NCI-H1930 (cell line): ENCODE measurements around the gene DAZAP1.
"Not testable (repeated sequence)": the region's sequence is repeated elsewhere in the genome, so short reads cannot be mapped to it uniquely, and the experiment has no call there.

Experiments used
- DNase-seq, 2 experiments: peaks; one replicate each; lab custom pipeline; 2025; lab: John Stamatoyannopoulos, UW

DAZAP1 gene

DNA sequence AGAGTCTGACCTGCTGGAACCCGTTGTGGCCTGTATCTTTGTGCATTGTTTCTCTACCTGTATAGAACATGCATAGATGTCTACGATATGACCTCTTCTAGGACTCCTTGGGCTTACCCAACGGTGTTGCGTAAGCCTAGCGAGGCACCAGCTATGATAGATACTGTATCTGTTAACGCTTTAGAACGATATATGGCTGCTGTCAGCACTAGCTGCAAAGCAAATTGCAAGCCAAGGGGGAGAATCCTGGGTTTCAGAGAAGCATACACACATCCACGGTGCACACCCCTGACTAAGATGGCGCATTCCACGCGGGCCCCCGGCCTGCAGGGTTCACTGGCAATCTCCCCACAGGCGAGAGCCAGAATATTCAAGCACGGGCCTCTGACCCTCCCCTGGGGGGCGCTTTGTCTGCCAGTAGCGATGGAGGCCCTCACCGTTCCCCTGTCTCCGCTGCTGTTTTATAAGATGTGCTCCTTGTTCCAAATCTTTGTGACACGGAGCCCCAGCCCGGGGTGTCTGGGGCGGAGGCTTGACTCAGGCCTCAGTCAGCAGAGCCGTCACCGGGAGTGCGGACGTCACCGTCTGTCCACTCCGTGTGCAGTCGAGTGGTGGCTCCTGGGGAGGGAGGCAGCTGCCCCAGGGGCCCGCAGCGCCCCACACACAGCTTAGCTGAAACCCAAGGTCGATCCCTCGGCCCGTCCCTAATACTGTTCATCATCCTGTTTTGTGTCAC, 17.9 kb downstream of the DAZAP1 start:
- no peak for DNase-seq

DNA sequence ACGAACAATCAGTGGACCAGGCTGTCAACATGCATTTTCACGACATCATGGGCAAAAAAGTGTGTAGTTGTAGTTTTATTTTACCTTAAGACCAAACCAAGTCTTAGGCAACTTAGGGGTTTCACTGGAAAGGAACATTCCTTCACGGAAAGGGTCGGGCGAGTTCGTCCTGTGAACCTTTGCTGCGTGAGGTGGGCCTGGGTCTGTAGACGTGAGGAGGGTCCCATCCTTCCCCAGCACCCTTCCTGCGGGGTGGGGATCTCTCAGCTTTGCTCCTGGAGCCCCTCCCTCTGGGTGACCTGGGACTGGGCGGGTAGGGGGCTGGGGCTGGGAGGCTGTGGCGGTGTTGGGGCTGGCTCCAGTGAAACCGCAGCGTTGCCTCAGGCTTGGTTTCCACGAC, 18.5 kb downstream of the DAZAP1 start:
- DNase-seq = no peak

DNA sequence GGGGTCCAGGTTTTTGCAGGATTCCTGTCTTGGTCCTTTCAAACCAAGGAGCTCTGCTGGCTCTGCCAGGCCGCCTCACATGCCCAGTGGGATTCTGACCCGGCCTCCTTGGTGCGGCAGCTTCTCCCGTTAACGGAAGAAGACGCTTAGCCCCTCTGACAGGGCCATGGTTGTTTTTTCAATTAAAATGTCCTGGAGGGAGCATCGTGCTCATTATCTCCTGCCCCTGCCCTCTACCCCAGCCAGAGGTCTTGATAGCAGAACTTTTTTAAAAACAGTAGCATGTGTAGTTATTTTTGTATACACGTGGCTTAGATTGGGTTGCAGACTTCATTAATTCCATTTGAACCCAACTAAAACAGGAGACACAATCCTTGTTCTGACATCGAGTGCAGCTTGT, 19.4 kb downstream of the DAZAP1 start:
- DNase-seq = no peak

DNA sequence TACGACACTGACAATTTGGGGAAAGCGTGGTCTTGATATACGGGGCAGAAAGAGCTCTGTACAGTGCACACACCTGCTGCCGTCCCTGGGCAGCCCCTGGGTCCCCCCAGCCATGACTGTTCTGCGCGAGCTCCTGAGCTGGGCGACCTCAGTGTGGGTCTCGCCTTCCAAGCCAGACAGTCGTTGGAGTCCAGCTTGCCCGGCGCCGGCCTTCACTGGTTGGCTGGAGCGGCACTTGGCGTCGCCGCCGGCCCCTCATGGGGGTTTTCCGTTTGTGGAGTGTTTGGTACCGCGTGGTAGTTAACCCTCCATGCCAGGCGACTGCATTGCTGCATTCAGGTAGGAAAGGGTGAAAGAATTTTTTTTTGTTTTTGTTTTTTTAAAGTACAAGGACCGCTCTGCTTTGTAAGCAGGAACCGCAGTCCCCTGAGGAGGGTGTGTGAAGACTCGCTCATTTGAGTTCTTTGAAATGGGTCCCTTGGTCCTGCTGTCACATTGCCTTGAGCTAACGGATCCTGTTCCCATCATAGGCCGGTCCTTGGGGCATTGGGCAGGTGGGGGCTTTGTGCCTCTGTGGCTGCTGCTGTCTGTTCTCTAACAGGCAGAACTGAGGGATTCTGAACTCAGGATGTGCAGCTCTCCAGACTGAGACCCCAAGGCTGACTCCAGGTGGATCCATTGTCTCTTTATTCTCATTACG, 20.0 kb downstream of the DAZAP1 start:
- DNase-seq = no peak

DNA sequence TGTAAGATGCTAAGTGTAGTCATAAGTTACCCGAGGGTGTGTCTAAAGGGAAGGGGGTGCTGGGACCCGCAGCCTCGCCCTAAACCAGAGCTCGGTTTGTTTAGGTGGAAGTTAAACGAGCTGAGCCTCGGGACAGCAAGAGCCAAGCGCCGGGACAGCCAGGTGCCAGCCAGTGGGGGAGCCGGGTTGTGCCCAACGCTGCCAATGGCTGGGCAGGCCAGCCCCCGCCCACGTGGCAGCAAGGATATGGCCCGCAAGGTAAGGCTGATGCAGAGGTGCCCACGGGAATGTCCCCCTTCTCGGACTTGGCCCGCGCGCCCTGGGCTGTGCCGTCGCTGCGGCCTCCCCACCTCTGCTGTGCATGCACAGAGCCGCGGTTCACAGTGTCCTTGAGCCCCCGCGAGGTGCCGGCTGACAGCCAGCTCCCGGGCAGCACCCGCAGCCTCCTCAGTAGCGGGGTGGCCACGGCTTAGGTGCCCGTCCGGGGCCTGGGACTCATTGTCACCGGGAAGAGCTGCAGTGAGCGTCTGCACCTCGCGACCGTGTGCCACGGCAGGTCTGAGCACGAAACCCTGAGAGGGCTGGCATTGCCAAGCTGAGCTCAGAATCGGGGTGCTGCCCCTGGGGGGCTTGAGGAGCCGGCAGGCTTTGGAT, 21.5 kb downstream of the DAZAP1 start:
- DNase-seq = no peak

DNA sequence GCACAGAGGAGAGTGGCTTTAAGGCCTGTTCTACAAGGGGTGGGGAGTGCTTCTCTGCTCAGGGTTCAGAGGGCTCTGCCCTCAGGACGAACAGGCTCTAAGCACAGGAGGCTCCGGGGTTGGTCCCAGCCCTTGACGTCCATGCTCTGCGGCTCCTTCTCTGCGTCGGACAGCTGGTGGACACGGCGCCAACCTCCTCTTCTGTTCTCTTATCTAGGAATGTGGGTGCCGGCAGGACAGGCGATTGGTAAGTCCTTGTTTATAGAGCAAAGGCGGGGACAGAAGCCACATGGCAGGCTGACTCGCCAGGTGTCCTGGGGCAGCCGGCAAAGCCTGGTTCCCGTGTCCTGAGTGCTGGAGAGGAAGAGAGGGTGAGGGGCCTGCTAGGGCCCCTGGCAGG, 22.4 kb downstream of the DAZAP1 start:
- DNase-seq = no peak

DNA sequence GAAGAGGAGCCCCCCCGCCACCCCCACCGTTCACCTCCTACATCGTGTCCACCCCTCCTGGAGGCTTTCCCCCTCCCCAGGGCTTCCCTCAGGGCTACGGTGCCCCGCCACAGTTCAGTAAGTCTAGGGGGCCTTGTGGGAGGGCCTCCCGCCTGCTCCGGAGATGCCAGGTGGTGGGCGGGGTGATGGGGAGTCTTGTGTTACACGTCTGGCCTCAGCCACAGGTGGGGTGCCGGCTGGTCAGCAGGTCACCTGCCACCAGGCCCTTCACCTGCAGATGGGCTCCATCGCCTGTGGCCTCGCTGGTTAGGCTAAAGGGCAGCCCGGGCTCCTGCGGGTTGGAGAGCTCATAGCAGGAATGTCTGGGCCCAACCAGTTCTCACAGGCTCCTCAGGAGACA, 22.9 kb downstream of the DAZAP1 start:
- no peak for DNase-seq

DNA sequence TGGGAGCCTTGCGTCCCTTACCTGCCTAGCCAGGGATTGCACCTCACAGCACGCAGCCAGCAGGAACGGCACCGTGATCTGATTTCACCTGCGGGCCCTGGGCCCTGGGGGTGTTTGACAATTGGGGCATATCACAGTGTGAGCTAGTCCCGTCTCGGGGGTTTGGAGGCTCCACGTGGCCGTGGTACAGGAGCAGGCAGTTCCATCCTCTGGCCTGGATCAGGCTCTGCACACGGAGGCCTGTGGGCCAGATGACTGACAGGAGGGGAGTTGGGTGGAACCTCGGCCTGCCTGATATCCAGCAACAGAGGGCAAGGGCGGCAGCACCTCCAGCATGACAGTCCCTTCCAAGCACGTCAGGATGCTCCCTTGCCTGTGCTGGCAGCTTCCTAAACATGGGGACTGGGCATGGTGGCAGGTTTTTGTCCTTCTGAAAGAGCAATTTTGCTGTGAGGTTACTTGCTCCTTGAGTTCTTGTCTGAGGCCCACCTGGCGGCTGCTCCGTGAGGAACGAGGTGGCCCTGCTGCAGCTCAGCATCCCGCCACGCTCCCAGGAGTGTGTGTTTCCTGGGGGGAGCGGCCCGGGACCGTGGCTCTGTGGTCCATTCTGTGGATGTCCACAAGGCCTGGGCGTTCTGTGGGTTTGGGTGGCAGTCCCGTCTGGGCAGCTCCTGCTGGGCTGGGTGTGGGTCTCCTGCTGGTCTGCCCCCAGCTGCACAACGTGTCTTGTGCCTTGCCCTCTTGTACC, 24.5 kb downstream of the DAZAP1 start:
- DNase-seq = no peak

DNA sequence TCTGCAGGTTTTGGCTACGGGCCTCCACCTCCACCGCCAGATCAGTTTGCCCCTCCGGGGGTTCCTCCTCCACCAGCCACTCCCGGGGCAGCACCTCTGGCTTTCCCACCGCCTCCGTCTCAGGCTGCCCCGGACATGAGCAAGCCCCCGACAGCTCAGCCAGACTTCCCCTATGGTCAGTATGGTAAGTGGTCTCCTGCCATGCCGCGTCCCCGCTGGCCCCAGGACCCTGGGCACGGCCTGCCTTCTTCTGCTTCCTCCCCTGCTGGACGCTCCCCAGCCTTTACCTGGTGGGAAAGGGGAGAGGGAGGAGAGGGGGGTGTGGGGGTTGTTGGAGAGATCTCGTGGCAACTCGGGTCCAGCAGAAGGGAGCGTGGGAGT, 25.1 kb downstream of the DAZAP1 start:
- DNase-seq = no peak

DNA sequence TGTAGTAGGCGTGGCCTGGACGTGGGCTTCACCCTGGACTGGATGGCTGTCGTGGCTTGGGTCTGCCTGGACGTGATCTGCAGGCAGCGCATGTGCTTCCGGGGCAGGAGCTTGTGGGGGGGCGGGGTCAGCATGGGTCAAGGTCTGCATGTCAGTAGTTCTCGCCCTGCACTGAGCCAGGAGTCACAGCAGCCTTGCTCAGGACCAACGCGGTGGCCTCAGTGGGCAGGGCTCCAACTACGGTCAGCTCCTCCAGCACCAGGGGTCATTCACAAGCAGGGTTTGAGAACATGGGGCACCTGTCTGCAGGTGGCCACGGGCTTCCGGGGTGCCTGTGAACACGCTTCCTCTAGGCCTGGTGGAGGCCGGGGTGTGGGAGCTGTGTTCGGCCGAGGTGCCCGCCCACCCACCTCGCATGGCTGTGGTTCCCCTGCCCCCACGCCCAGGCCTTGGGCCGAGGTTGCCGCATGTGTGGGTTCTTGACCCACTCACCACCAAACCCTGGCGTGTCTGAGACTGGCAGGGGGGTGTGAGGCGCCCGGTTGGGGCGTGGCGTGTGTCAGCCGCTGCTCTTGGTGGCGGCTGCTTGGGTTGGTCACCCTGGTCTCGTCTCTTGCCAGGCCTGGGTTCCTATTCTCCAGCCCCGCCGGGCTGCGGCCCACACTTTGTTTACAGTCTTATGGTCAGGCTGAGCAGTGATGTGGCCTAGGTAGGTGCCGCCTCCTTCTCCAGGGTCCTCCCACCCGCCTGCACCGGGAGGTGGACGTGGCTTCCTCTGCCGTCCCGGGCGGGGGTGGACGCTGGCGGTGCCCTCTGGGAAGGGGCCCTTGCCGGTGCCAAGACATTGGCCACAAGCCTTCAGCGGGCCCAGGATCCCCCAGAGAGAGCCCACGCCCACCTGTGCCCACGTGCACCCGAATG, 26.0 kb downstream of the DAZAP1 start:
- no peak for DNase-seq

DNA sequence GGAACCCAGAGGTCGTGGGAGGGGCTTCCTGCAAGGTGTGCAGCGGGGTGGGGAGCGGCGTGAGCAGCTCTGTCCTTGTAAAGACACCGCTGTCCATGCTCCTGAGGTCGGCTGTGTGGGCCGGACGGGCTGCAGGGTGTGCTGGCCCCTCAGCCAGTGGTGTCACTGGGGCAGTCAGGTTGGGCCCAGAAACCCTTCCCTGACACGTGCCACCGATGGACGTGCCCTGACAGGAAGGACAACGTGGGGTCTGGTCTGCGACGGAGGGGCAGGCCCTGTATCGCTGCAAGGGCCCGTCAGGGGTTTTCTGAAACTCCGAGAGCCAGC, 26.6 kb downstream of the DAZAP1 start:
- DNase-seq = no peak

DNA sequence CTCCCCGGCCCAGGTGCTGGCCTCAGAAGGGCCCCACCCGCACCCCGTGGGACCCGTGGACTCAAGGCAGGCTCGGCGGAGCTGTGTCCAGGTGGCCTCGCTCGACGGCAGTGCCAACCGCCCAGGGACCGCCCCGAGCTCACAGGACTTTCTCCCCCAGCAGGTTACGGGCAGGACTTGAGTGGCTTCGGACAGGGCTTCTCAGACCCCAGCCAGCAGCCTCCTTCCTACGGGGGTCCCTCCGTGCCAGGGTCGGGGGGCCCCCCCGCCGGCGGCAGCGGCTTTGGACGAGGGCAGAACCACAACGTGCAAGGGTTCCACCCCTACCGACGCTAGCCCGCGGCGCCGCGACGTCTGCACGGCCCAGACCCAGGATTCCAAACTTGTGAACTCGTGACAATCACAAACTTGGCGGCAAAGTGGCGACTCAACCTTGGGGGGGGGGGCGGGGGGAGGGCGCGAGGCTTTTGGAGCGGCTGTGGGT, 27.2 kb downstream of the DAZAP1 start:
- DNase-seq = no peak

DNA sequence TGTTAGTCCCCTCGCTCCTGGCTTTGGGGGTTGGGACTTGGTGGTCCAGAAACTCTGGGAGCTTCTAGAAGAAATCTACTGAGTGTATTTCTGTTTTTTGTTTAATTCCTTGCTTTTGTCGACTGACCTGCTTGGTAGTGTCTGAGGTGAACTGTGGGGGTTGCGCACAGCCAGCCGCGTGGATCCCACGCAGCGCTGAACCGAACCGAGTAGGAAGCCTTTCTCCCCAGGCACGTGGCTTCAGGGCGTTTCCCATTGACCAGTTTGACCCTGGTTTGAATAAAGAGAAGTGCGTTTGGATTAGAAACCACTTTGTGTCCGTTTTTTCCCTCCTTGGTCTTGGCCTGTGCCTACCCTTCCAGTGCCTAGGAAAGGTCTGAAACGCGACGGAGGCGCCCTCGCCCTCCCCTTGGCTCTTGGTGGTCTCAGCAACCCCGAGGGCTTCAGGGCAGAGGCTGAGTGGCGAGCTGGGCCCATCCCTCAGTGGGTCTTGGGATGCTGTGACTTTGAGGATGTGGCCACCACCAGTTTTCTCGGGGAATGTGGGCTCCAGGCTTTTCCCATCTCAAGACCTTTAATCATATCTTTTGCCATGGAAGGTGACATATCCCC, 28.1 kb downstream of the DAZAP1 start:
- DNase-seq = no peak

DNA sequence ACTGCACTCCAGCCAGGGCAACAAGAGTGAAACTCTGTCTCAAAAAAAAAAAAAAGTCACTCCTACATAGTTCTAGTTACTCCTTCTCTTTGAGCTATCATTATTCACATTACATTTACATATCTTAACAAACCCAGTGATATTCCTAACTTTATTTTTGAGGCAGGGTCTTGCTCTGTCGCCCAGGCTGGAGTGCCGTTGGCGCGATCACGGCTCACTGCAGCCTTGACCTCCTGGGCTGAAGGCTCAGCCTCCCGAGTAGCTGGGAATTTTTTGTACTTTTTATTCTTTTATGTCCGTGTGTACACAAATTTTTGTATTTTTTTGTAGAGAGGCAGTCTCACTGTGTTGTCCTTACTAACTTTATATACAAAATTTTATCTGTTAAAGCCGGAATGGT, 30.2 kb downstream of the DAZAP1 start:
- DNase-seq = no peak

DNA sequence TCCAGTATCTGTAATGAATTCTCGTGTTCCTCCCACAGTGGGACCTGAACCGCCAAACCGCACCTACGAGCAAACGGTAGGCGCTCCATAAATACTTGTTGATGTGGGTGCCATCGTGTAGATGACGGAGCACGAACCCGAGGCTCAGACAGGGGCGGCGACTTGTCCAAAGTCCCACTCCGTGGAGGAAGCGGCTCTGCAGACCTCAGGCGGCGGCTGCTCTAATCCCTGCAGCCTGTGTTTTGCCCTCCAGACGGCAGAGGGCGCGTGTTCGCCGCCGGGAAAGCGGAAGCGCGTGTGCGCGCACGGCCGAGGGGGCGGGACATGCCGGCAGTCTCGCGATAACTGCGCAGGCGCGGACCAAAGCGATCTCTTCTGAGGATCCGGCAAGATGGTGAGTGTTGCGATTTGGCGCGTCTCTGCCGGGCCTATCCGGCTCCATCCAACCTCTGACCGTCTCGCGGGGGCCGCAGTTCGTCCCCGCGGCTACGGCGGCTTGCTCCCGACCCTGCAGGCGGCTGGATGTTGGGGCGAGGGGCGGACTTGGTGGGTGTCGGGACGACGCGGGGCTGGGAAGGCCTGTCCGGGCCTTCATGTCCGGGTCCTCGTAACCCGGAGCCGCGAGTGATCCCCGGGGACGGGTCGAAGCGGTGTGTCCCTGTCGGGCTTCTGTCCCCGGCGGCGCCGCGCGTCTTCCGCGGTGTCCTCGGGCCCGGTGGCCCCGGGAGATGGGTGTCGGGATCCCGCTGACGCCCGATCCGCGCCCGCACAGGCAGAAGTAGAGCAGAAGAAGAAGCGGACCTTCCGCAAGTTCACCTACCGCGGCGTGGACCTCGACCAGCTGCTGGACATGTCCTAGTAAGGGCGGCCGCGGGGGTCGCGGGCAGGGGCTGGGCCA, 30.9 kb downstream of the DAZAP1 start, which contains the start of gene RPS15:
Gene RPS15 (plus strand): TSS at position 362 of the 898 bp plus-strand sequence. CDS start 30 bp downstream, at position 392.
- DNase-seq = peak; percentile 82 to 91

DNA sequence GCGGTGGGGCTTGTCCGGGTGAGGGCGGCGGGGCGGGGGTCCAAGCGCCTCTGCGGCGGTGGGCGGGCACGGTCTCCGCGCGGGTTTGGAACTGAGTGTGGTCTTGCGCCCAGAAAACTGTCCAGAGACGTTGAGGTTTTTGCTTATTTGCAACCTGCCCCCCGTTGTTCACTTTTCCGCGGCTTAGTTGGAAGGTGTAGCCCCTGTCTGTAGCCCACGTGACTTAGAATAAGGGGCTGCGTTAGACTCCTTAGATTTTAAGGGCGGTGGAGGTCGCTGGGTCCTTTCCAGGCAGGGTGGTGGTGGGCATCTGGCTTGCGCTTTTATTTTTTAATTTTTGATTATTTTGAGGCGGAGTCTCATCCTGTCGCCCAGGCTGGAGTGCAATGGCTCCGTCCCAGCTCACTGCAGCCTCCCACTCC, 31.6 kb downstream of the DAZAP1 start:
- no peak for DNase-seq

DNA sequence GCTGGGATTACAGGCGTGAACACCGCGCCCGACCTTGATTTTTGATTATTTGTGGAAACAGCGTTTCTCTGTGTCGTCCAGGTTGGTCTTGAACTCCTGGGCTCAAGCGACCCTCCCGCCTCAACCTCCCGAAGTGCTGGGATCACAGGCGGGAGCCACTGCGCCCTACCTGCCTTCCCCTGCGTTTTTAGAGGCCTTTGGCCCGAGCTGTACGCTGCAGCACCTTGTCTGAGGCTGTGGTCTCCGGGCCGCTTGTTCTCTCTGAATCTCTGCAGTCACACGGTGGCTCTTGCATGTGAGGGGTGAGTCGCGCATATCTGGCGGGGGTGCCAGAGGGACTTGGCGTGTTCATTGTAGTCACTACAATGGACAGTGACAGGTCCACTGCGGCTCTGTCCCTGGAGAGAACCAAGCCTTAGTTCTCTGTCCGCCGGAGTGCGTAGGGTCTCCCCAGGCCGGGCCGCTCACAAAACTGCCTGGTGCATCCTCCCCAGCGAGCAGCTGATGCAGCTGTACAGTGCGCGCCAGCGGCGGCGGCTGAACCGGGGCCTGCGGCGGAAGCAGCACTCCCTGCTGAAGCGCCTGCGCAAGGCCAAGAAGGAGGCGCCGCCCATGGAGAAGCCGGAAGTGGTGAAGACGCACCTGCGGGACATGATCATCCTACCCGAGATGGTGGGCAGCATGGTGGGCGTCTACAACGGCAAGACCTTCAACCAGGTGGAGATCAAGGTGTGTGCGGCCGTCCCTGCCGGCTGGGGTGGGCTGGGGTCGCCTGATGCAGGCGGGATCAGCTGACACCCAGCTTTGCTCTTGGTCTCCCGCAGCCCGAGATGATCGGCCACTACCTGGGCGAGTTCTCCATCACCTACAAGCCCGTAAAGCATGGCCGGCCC, 32.4 kb downstream of the DAZAP1 start:
- DNase-seq = not testable (repeated sequence)

DNA sequence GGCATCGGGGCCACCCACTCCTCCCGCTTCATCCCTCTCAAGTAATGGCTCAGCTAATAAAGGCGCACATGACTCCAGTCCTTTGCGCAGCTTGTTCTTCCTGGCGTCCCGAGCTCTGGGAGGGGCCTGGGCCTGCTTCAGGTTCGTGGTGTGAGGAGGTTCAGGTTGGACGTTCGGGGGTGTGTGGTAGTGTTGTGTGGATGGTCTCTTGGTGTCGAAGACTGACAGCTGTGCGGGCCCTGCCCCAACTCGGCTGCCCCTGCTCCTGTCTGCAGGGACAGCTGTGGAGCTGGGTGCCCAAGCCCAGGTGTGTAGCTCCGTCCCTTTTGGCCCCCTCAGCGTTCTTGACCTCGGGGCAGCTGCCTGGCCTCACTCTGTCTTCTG, 33.0 kb downstream of the DAZAP1 start:
- no peak for DNase-seq

DNA sequence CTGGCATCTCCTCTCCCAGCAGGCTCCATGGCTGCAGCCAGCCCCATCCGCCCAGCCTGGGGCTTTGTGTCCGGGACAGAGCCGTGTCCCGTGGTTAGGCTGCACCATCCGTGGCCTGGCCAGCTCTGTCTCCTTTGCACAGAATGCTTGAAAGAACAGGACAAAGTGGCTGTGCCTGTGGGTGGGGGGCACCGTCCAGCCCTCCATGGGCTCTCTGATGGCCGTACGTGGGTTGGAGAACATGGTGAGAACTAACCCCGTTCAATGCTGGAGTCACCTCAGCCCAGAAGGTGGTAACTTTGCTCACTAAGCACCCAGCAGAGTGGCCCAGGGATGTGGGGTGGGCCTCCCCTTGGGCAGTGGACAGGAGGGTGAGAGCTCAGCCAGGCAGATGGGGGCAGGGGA, 33.6 kb downstream of the DAZAP1 start:
- DNase-seq = no peak
